K562 (cell line): Measurements from ENCODE around the gene AMMECR1. TPM values are rescaled to one million over a fixed set of nuclear protein-coding genes. Genes with fewer than 3 reads are reported as not detected.

Source experiments
- BRF1 ChIP-seq: IDR thresholded peaks from 3 replicates; pipeline ENCODE4 v1.6.1; 2011; ENCODE audit warnings: borderline replicate concordance, mild to moderate bottlenecking; ENCODE audit not compliant: insufficient read length; ENCODE audit errors: extremely low read depth
- CBFA2T3 ChIP-seq: fragments of 450-650 bp; IDR thresholded peaks from 2 replicates; pipeline ENCODE4 v1.6.1; 2017
- CHD4 ChIP-seq: fragments of 200-600 bp; sonication (generic); IDR thresholded peaks from 3 replicates; pipeline ENCODE4 v1.6.1; 2012; ENCODE audit warnings: low read depth, mild to moderate bottlenecking, mixed read lengths, low read length, inconsistent platforms; ENCODE audit not compliant: insufficient read depth, insufficient replicate concordance, poor library complexity, severe bottlenecking
- CTCFL ChIP-seq: IDR thresholded peaks from 2 replicates; pipeline ENCODE4 v1.6.1; 2011; ENCODE audit warnings: borderline replicate concordance, low read depth, mild to moderate bottlenecking, moderate library complexity, low read length; ENCODE audit not compliant: insufficient read depth, poor library complexity, severe bottlenecking
- ELF4 ChIP-seq: fragments of 450-650 bp; formaldehyde crosslinking; IDR thresholded peaks from 2 replicates; pipeline ENCODE4 v1.4.0; 2022; ENCODE audit warnings: missing genetic modification characterization
- EZH2 ChIP-seq: IDR thresholded peaks from 2 replicates; pipeline ENCODE4 v1.6.1; 2012; ENCODE audit warnings: low read depth, mild to moderate bottlenecking, inconsistent platforms, low read length, borderline replicate concordance
- FOXP4 ChIP-seq: sonication (generic); formaldehyde crosslinking; IDR thresholded peaks from 2 replicates; pipeline ENCODE4 v1.8.0; 2022; ENCODE audit warnings: mild to moderate bottlenecking, missing genetic modification reagents, borderline replicate concordance
- GTF2E2 ChIP-seq: fragments of 200-800 bp; sonication (Bioruptor generic); IDR thresholded peaks from 2 replicates; pipeline ENCODE4 v1.6.1; 2016; ENCODE audit warnings: missing genetic modification characterization, missing compliant biosample characterization
- HMG20B ChIP-seq: fragments of 250-450 bp; sonication (Bioruptor Pico); IDR thresholded peaks from 2 replicates; pipeline ENCODE4 v1.5.0; 2021; ENCODE audit warnings: mild to moderate bottlenecking
- IRF9 ChIP-seq: fragments of 450-650 bp; IDR thresholded peaks from 2 replicates; pipeline ENCODE4 v1.6.1; 2016; ENCODE audit warnings: missing biosample characterization, missing genetic modification characterization
- MTF1 ChIP-seq: fragments of 250-450 bp; sonication (Bioruptor Pico); IDR thresholded peaks from 2 replicates; pipeline ENCODE4 v1.9.0; 2021; ENCODE audit warnings: moderate library complexity, mild to moderate bottlenecking, inconsistent platforms, borderline replicate concordance
- MYC ChIP-seq, 2 experiments: fragments of 250-450 bp in 1 of 2; sonication (Bioruptor Pico) in 1 of 2; IDR thresholded peaks; 2 replicates each; pipeline versions ENCODE4 v1.5.1 to v1.6.1; 2012 to 2021; ENCODE audit warnings: low read depth in 2 of 2, borderline replicate concordance in 1 of 2, improper control_type of control experiment in 1 of 2, low read length in 1 of 2, mild to moderate bottlenecking in 1 of 2, moderate library complexity in 1 of 2
- NFIC ChIP-seq: fragments of 450-650 bp; IDR thresholded peaks from 2 replicates; pipeline ENCODE4 v1.6.1; 2017; ENCODE audit warnings: mild to moderate bottlenecking, inconsistent platforms
- NFYB ChIP-seq: IDR thresholded peaks from 2 replicates; pipeline ENCODE4 v1.6.1; 2011; ENCODE audit warnings: mild to moderate bottlenecking, moderate library complexity; ENCODE audit not compliant: insufficient read length; ENCODE audit errors: extremely low read depth
- NR3C1 ChIP-seq: sonication (generic); formaldehyde crosslinking; IDR thresholded peaks from 2 replicates; pipeline ENCODE4 v1.8.1; 2022; ENCODE audit warnings: missing genetic modification reagents
- SP2 ChIP-seq: IDR thresholded peaks from 2 replicates; pipeline ENCODE4 v1.6.1; 2011; ENCODE audit warnings: mild to moderate bottlenecking, low read depth, low read length, moderate library complexity; ENCODE audit not compliant: poor library complexity, severe bottlenecking; ENCODE audit errors: extremely low read depth
- TEAD2 ChIP-seq: fragments of 450-650 bp; IDR thresholded peaks from 2 replicates; pipeline ENCODE4 v1.6.1; 2016; ENCODE audit warnings: missing genetic modification characterization, control low read depth, missing compliant biosample characterization
- ZNF134 ChIP-seq: fragments of 250-450 bp; sonication (Bioruptor Pico); conservative IDR thresholded peaks from 2 replicates; pipeline ENCODE4 v1.4.0; 2020
- ZNF165 ChIP-seq: fragments of 250-450 bp; sonication (Bioruptor Pico); IDR thresholded peaks from 2 replicates; pipeline ENCODE4 v1.4.0; 2020; ENCODE audit warnings: borderline replicate concordance
- ZNF197 ChIP-seq: fragments of 200-800 bp; sonication (Bioruptor generic); IDR thresholded peaks from 2 replicates; pipeline ENCODE4 v1.6.1; 2016; ENCODE audit warnings: low read depth, missing genetic modification characterization, missing compliant biosample characterization
- ZNF511 ChIP-seq: sonication (generic); formaldehyde crosslinking; IDR thresholded peaks from 2 replicates; pipeline ENCODE4 v1.8.0; 2022; ENCODE audit warnings: mild to moderate bottlenecking, missing genetic modification reagents
- ZNF699 ChIP-seq: fragments of 250-450 bp; sonication (Bioruptor Pico); IDR thresholded peaks from 2 replicates; pipeline ENCODE4 v1.8.0; 2021; ENCODE audit warnings: mild to moderate bottlenecking, moderate library complexity; ENCODE audit not compliant: insufficient replicate concordance
- polyA plus RNA-seq, 8 experiments: library from polyadenylated mRNA; depleted of rRNA in 4 of 8; stranded (reverse) in 5 of 8; unstranded in 3 of 8; fragments of >200 nt; fragmentation: Nextera tagmentation in 2 of 8; fragmentation: Illumina TruSeq in 1 of 8; extraction: Ambion mirVana in 2 of 8; extraction: Trizol in 1 of 8; gene quantifications; 2 replicates each; pipeline versions ENCODE4 v1.2.1 to v1.2.3, GENCODE V29; 2011 to 2014; ENCODE audit warnings: inconsistent platforms in 1 of 8, missing spikeins in 1 of 8
- total RNA-seq, 7 experiments: library from RNA; depleted of rRNA in 6 of 7; stranded (reverse); fragments of >200 nt in 6 of 7; fragmentation: Illumina TruSeq in 2 of 7; extraction: Trizol in 2 of 7; gene quantifications; 2 replicates each; pipeline versions ENCODE4 v1.2.1 to v1.2.3, GENCODE V29; 2011 to 2021; ENCODE audit warnings: low replicate concordance in 1 of 7

The AMMECR1 gene
- total and polyA plus RNA-seq, 9 of the 15 experiments (the other 6 are each of a cell fraction or from before 2014, with no cell fraction given): 13.9 to 36.7 (median 23.6) TPM

- TF ChIP-seq NFYB (no peak), NFIC (peak; percentile 99), ZNF197 (CRISPR knock-in tag) (no peak), ZNF511 (CRISPR knock-in tag) (no peak), FOXP4 (CRISPR knock-in tag) (no peak), ELF4 (CRISPR knock-in tag) (0 out of 2 replicates have a peak, but pooled peaks have one; percentile 39), ZNF134 (no peak), MYC (IDR thresholded peaks at IDR 0.05; ENCODE audit: low read depth, low read length) (0 out of 2 replicates have a peak, but pooled peaks have one; percentile 30), MYC (CRISPR knock-in tag; IDR thresholded peaks at IDR 0.05; ENCODE audit: borderline replicate concordance, low read depth) (no peak), GTF2E2 (tag) (no peak), HMG20B (CRISPR knock-in tag) (no peak), EZH2 (no peak), NR3C1 (CRISPR knock-in tag) (no peak), MTF1 (CRISPR knock-in tag) (no peak), CTCFL (no peak), SP2 (no peak), ZNF699 (CRISPR knock-in tag) (no peak), IRF9 (tag) (no peak), BRF1 (no peak), CBFA2T3 (peak; percentile 97), CHD4 (no peak), TEAD2 (no peak), ZNF165 (no peak)
These were observed 139.6 kb downstream of the AMMECR1 start (continued) for GRCh38 chrX:110178179-110178865.
